Hepatocyte (in vitro differentiated cells): ENCODE results near the gene TBC1D5. TPM values are rescaled to one million over a fixed set of nuclear protein-coding genes. Genes with fewer than 3 reads are reported as not detected.

Experiments used
- DNase-seq: peaks from one replicate; pipeline ENCODE4 v3.0.0-alpha.2; 2016; ENCODE audit warnings: low spot score
- H2AFZ ChIP-seq: fragments of 200-600 bp; sonication (generic); 2 replicates; pipeline ENCODE4 v1.6.0; 2016; ENCODE audit warnings: antibody characterized with exemption, mild to moderate bottlenecking
- H3K27ac ChIP-seq: fragments of 200-600 bp; sonication (generic); 2 replicates; pipeline ENCODE4 v1.5.1; 2016; ENCODE audit warnings: mild to moderate bottlenecking
- H3K27me3 ChIP-seq: fragments of 200-600 bp; sonication (generic); 2 replicates; pipeline ENCODE4 v1.6.1; 2016
- H3K36me3 ChIP-seq: fragments of 200-600 bp; sonication (generic); replicated peaks from 2 replicates; pipeline ENCODE4 v1.5.1; 2016; ENCODE audit warnings: low read depth; ENCODE audit not compliant: insufficient read depth
- H3K4me1 ChIP-seq: fragments of 200-600 bp; sonication (generic); 2 replicates; pipeline ENCODE4 v1.5.1; 2016; ENCODE audit warnings: mild to moderate bottlenecking, moderate library complexity; ENCODE audit not compliant: insufficient read depth
- H3K4me2 ChIP-seq: fragments of 200-600 bp; sonication (generic); 2 replicates; pipeline ENCODE4 v1.6.0; 2016
- H3K4me3 ChIP-seq: fragments of 200-600 bp; sonication (generic); 2 replicates; pipeline ENCODE4 v1.5.1; 2016; ENCODE audit warnings: mild to moderate bottlenecking
- H3K79me2 ChIP-seq: fragments of 200-600 bp; sonication (generic); 2 replicates; pipeline ENCODE4 v1.6.0; 2017; ENCODE audit warnings: mild to moderate bottlenecking
- H3K9me2 ChIP-seq: fragments of 200-600 bp; sonication (generic); replicated peaks from 2 replicates; pipeline ENCODE4 v1.6.0; 2017; ENCODE audit warnings: mild to moderate bottlenecking; ENCODE audit not compliant: insufficient read depth
- H3K9me3 ChIP-seq: fragments of 200-600 bp; sonication (generic); 2 replicates; pipeline ENCODE4 v1.5.1; 2016; ENCODE audit warnings: low read depth, mild to moderate bottlenecking
- H4K20me1 ChIP-seq: fragments of 200-600 bp; sonication (generic); 2 replicates; pipeline ENCODE4 v1.6.0; 2016; ENCODE audit warnings: mild to moderate bottlenecking; ENCODE audit not compliant: insufficient read depth, poor library complexity, severe bottlenecking
- EZH2 ChIP-seq: fragments of 200-600 bp; sonication (generic); IDR thresholded peaks from 2 replicates; pipeline ENCODE4 v1.6.1; 2016; ENCODE audit warnings: antibody characterized with exemption, mild to moderate bottlenecking, borderline replicate concordance
- EZH2phosphoT487 ChIP-seq: fragments of 200-600 bp; sonication (generic); IDR thresholded peaks from one replicate; pipeline ENCODE4 v1.6.1; 2018; ENCODE audit warnings: antibody characterized with exemption, mild to moderate bottlenecking, low read depth, moderate library complexity; ENCODE audit not compliant: unreplicated experiment, severe bottlenecking
- WGBS: methylation state at CpG from one replicate; pipeline ENCODE4 v1.1.6; 2016; ENCODE audit warnings: low lambda C conversion rate; ENCODE audit errors: missing lambda C conversion rate; 5-methylcytosine and 5-hydroxymethylcytosine counted together
- polyA plus RNA-seq: library from polyadenylated mRNA; unstranded; fragments of >200 nt; fragmentation: Nextera tagmentation; extraction: Ambion mirVana; gene quantifications from 2 replicates; pipeline ENCODE4 v1.2.1, GENCODE V29; 2016
- total RNA-seq: library from RNA; depleted of rRNA; stranded (reverse); fragments of >200 nt; gene quantifications from 2 replicates; pipeline ENCODE4 v1.2.3, GENCODE V29; 2014
- TF ChIP-seq, protein P1 (sequence below): fragments of 200-600 bp; sonication (generic); IDR thresholded peaks from 2 replicates; pipeline ENCODE4 v1.5.1; 2016; ENCODE audit warnings: antibody characterized with exemption, mild to moderate bottlenecking; ENCODE audit not compliant: poor library complexity

TBC1D5 gene
- total and polyA plus RNA-seq, 2 experiments from 2014 or later, result 17.0 to 64.2 TPM

DNA sequence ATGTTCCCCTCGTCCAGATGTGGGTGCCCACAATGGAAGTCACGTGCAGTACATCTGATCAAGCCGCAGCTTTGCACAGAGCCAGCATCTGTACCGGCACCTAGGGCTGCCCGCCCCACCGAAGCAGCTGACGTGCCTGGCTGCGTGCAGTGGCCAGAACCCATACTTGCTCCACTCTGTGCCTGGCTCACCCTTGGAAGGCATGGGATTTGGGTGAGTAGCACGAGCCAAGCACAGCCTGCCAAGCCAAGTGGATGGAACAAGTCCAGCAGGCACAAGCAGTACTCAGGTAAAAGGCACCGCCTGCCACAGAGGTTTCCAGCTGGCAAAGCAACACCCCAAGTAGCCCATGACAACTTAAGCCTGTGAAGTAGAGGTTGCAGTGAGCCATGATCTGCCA is 261.3 kb downstream of the TBC1D5 start:
- no peaks in the 10 kb centered on the region for H3K9me2 ChIP-seq
- no peak overlapping the region for H3K27ac ChIP-seq
- TF ChIP-seq, protein P1, sequence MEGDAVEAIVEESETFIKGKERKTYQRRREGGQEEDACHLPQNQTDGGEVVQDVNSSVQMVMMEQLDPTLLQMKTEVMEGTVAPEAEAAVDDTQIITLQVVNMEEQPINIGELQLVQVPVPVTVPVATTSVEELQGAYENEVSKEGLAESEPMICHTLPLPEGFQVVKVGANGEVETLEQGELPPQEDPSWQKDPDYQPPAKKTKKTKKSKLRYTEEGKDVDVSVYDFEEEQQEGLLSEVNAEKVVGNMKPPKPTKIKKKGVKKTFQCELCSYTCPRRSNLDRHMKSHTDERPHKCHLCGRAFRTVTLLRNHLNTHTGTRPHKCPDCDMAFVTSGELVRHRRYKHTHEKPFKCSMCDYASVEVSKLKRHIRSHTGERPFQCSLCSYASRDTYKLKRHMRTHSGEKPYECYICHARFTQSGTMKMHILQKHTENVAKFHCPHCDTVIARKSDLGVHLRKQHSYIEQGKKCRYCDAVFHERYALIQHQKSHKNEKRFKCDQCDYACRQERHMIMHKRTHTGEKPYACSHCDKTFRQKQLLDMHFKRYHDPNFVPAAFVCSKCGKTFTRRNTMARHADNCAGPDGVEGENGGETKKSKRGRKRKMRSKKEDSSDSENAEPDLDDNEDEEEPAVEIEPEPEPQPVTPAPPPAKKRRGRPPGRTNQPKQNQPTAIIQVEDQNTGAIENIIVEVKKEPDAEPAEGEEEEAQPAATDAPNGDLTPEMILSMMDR, result no peak
- TF ChIP-seq EZH2 (no peak), EZH2phosphoT487 (no peak)
- H3K79me2 ChIP-seq, result no peaks in the 10 kb centered on the region
- H3K9me3 ChIP-seq, result no peaks in the 10 kb centered on the region
- WGBS, result 98% methylated on average over 10 of the region's 10 CpGs
- no peaks in the 10 kb centered on the region for H3K36me3 ChIP-seq
- H3K27me3 ChIP-seq, result no peaks in the 10 kb centered on the region
- no peak overlapping the region for H3K4me2 ChIP-seq
- no peak overlapping the region for H3K4me3 ChIP-seq
- H3K4me1 ChIP-seq, result no peaks in the 10 kb centered on the region
- H2AFZ ChIP-seq, result no peak overlapping the region
- H4K20me1 ChIP-seq, result no peaks in the 10 kb centered on the region
- DNase-seq, result no peak

DNA sequence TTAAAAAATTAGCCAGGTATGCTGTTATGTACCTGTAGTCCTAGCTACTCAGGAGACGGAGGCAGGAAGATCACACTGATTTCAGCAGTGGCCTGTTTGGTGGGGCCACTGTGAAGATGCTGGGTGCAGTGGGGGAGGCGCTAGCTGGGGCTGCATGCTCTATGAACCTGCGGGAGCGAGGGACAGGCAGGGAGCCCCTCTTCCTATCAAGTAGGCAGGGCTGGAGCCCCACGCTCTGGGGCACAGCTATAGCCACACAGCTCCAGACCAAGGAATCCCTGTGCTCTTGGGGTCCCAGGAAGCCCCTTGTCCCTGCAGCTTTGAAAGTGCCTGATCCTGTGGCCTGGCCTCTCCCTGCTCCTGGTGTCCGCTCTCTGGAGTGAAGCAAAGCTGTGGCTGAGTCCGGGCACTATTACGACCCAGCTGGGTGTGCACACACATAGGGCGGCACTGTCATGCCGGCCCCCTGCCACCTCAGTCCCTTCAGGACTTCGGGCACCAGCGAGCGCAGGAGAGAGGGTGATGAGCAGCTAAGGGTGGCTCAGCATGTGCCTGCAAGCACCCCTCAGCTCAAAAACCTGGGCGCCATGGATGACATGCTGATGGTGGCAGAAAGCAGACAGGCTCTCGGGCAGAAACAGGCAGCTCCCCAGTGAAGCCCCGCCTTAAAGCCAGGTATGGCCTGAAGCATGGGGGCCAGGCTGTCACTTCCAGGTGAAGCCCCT is 262.6 kb downstream of the TBC1D5 start:
- DNase-seq, result no peak
- no peaks in the 10 kb centered on the region for H4K20me1 ChIP-seq
- TF ChIP-seq EZH2phosphoT487 (no peak), EZH2 (no peak)
- TF ChIP-seq, protein P1, result no peak
- no peak overlapping the region for H2AFZ ChIP-seq
- 98% methylated on average over 16 of the region's 16 CpGs for WGBS
- H3K4me2 ChIP-seq, result no peak overlapping the region
- H3K4me1 ChIP-seq, result no peaks in the 10 kb centered on the region
- no peaks in the 10 kb centered on the region for H3K27me3 ChIP-seq
- H3K4me3 ChIP-seq, result no peak overlapping the region
- no peaks in the 10 kb centered on the region for H3K9me3 ChIP-seq
- H3K36me3 ChIP-seq, result no peaks in the 10 kb centered on the region
- no peak overlapping the region for H3K27ac ChIP-seq
- no peaks in the 10 kb centered on the region for H3K9me2 ChIP-seq
- H3K79me2 ChIP-seq, result no peaks in the 10 kb centered on the region

DNA sequence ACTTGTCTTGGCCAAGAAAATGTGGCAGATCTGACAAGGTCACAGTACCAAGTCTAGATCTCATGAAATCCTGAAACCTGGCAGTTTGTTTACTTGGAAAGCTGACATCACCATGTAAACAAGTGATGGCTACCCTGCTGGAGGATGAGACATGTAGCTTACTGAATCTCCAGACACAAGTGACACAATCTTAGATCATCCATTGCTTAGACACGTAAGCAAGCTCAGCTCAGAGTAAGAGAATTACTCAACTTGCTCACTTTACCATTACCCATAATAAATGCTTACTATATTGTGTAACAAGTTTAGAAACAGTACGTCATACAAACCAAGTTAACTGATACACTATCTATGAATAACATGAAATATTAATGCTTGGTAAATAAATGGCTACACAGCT is 263.8 kb downstream of the TBC1D5 start:
- no peak overlapping the region for H3K27ac ChIP-seq
- H3K79me2 ChIP-seq, result no peaks in the 10 kb centered on the region
- DNase-seq, result peak; percentile 46
- no peak overlapping the region for H3K4me2 ChIP-seq
- no peaks in the 10 kb centered on the region for H3K9me3 ChIP-seq
- H3K4me1 ChIP-seq, result no peaks in the 10 kb centered on the region
- H4K20me1 ChIP-seq, result no peaks in the 10 kb centered on the region
- H2AFZ ChIP-seq, result no peak overlapping the region
- TF ChIP-seq, protein P1, result no peak
- no peak for TF ChIP-seq EZH2phosphoT487
- no peak for TF ChIP-seq EZH2
- H3K27me3 ChIP-seq, result no peaks in the 10 kb centered on the region
- no peaks in the 10 kb centered on the region for H3K36me3 ChIP-seq
- H3K9me2 ChIP-seq, result no peaks in the 10 kb centered on the region
- no peak overlapping the region for H3K4me3 ChIP-seq
- WGBS, result 59% methylated on average over 2 of the region's 2 CpGs
